GM18508 (cell line): ENCODE measurements around the gene USP24.

Experiments used
- ATAC-seq: cut with Tn5 transposase; IDR thresholded peaks from one replicate; pipeline ENCODE4 v1.9.1; 2021; ENCODE audit warnings: moderate number of reproducible peaks; ENCODE audit not compliant: insufficient read depth, unreplicated experiment

The USP24 gene

DNA sequence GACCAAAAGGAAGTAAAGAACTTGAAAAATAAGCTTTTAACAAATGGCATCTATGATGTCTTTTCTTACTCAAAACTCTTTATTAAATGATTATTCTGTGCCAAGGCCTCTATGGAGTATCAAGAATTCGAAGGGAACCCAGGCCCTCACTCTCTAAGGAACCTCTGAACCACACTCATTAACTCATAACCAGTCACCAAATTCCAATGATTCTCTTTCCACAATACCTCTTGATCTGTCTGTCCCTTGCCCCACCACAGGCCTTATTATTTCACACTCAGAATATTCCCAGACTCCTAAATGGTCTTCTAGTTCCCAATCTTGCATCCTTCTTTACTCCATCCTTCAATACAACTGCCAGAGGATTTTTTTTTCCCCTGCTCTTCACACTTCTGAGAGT is 138.8 kb downstream of the USP24 start:
- no peak for ATAC-seq

DNA sequence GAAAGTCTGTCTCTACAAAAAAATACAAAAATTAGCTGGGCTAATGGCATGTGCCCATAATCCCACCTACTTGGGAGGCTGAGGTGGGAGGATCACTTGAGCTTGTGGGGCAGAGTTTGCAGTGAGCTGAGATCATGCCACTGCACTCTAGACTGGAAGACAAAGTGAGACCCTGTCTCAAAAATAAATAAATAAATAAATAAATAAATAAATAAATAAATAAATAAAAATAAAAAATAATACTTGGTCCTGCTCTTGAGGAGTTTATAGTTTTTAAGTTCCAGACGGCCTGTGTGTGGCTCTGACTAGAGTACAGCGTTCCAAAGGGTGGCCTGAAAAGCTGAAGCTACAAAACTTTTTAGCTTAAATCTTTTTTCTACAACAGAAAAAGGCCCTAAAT is 140.7 kb downstream of the USP24 start:
- ATAC-seq, result no peak

DNA sequence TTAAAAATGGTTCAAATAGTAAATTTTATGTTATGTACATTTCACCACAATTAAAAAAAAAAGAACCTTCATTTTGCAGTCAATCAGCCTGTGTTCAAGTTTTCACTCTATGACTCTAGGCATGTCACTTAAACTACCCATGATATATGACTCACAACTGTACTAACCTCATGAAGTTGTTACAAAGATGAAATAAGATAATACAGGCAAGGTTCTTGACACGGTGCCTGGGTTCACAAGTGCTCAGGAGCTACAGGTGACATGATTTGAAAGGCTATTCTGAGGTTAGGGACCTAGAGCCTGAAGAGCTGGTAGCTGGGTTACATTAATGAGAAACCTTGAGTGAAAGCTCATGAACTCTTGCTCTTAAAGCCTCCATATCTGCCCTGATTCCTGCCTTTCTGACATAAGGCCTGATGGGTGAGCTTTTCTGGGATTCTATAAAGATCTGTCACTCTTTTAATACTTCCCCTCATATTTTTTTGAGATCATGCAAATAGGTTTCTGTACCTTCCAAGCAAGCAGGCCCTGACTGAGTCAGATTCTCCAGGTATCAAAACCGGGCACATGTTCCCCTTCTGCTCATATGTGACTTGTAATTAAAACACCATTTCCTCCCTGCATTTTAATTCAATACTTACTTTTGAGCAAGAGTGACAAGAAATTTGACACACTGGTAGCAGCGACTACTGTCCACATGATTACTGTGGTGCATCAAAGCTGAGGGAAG is 141.8 kb downstream of the USP24 start:
- no peak for ATAC-seq

DNA sequence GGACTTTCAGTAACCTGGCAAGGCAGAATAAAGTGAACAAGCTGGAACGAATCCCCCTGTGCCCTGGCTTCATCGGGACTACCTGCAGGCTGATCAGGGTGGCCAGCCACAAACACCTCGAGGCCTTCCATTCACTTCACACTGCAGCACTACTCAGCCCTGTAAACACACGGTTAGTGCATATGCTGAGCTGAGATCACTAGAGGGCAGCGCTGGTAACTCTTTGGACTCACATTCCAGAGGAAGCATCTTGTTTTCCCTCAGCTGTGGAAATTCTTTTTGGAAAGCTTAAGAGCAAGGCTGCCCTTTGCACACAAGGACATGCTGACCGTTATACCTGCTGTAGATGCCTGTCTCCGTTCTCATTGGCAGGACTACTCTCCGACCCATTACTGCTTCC is 143.7 kb downstream of the USP24 start:
- no peak for ATAC-seq

DNA sequence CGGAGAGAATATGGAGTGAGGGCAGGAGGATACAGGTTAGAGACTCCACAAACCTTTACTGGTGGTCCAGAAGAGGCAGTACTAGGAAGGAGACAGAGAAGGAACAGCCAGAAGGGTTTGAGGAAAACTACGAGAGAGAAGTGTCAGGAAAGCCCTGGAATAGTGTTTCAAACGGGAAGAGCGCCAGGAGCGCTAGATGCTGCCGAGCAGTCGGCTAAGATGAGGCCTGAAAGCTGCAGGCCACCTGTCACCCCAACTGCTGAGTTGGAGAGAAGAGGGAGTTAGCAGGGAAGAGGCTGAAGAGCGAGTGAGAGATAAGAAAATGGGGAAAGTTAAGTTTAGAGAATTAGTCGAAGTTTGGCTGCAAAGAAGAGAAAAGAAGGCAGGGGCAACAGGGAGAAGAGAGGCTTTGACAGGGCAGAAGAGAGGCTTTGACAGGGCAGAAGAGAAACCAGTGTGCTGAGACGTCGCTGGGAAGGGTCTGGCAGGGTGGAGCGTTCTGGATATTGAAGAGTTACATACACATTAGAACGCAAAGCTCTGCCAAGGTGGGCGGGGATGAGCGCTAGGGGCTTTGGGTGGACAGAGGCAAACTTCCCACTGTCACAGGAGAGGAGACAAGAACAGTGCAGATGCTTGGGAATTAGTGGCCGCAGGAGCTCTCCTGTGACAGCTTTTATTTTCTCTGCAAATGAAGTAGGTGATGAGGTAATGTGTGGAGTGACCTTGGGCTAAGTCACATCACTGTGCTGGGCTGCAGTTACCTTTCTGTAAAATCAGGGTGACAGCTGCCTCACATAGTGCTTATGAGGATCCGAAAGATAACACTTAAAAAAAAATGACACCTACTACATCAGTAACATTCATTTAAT is 144.6 kb downstream of the USP24 start:
- no peak for ATAC-seq

DNA sequence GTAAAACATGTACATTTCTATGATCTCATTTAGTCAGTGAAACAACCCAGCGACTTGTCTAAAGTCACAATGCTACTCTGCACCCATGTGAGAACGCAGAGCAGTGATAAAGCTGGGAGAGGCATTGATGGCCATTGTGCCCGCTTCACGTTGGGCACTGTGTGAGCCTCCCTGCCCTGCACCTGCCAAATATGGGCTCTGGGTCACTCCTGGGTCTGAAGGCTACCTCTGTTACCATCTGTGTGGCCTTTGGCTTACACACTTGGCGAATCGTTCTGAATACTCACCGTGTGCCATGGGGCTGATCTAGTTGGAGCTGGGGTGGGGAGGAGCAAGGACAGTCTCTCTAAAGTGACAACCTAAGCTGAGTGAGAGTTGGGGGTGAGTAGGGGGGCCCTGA is 145.9 kb downstream of the USP24 start:
- no peak for ATAC-seq

DNA sequence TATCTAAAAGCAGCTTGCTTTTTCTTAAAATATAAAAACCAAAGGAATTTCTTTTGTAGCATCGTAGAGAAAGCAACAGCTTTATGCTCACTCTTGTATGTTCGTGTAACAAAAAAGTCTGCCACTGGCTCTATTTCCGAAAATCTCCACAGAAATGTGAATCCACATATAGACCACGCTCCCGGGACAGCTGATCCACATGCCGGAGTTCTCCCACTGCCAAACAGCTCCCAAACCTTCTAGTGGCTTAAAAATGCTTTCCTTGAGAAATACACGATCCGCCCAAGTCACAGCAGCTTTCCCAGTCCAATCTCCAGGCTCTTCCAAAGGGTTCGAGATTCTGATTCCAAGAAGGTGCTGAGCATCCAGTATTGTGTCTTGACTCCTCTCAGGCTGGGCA is 146.5 kb downstream of the USP24 start:
- no peak for ATAC-seq

DNA sequence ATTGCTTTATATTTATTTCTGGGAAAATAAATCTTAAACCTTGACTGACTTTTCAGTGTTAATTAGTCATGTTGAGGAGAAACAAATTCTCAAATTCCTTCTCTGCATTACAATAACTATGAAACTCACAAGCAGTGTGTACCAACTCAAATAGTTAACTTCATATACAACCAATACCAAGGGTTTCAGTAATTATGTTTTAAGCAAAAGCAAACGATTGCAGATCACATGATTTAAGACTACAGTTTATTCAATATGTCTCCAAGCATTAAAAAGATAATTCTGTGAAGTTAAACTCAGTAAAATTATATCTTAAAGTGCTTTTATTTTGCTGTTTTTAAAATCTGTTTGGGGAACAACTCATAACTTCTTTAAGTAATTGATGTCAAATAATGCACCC is 147.2 kb downstream of the USP24 start:
- ATAC-seq, result no peak

DNA sequence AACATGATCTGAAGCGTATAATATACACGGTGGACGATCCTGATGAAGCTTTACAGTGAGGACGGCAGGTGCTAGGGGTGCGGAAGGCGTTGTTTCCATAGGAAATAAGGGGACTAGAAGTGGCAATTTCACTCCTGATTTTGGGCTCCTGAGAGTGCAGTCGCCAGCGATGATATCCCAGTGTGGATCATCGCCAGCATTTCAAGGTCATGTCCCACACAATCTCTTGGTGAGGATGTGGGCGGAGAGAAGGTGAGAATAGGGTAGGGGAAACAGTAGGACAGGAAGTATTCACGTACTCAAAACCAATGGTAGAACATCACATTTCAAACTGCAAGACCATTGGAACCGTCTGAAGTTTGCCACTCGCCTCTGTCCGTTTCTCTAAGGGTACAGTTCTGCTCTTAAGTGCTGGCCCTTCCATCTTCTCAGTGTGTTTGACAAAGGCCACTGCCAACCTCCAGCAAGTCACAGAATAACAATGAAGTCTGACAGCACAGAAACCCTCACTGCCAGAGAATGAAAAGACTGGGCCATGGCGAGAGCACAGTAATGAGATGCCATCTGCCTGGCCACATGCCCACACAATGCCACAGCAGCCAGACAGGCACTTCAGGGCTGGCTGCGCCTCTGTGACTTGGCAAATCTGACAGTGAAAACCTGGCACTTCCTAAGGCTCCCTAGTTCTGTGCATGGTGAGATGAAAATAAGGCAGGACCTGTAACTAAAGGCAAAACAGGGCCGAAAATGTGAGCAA is 148.0 kb downstream of the USP24 start:
- ATAC-seq, result no peak

DNA sequence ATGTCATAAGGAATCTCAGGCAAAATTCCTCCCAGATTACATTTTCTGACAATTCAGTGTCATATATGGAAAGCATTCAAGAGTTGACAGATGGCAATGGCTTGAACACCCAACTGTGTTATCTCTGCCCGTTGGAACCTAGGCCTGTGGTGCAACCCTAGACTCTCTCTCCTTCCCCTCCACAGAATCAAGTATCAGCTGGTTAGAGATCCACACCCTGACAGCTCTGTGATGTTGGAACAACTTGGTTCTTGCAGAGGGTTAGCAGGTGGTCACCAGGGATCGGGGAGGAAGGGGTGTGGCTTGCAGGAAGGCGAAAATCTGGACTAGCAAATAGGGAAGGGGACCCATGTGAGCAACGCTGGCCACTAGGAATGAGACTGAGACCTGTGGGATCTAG is 149.5 kb downstream of the USP24 start:
- no peak for ATAC-seq

DNA sequence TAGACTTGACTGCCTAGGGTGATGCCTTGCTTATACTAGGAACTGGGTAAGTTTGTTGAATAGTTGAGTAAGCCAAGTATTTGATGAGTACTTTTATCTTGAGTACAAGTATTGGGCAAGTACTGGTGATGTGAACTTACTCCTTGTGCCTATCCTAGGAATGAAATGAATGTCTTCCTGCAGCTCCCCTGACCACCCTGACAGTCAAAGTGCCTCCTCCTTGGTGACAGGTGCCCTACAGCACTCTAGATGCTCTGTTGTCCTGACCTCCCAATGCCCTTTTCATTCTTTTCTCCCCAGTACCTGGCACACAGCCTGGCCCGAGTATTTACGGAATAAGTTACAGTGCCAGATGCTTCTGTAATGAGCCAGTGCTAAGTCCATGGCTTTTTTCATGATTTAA is 150.3 kb downstream of the USP24 start:
- ATAC-seq, result no peak

DNA sequence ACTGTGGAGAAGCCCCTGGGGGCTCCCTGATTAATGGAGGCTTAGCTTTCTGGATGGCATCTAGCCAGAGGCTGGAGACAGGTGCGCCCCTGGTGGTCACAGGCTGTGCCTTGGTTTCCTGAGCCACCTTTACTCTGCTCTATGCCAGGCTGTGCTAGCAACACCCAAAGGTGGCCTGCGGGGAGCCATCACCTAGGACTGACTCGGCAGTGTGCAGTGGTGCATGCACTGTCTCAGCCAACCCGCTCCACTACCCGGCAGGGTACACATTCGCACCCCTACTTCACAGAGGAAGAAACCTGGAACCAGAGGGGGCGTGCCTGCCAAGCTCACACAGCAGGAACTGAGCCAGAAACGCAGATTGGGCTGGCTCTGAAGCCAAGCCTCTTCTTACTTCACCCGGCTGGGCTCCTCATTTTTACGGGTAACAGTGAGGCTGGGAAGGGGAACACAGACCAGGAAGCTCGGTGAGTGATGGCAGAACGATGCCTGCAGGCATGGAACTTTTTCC is 151.0 kb downstream of the USP24 start:
- no peak for ATAC-seq

DNA sequence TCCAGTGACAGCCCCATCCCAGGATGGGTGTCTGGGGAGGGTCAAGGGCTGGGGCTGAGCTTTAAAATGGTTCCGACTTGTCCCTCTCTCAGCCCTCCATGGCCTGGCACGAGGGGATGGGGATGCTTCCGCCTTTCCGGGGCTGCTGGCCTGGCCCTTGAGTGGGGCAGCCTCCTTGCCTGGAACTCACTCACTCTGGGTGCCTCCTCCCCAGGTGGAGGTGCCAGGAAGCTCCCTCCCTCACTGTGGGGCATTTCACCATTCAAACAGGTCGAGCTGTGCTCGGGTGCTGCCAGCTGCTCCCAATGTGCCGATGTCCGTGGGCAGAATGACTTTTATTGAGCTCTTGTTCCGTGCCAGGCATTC is 151.6 kb downstream of the USP24 start:
- no peak for ATAC-seq

DNA sequence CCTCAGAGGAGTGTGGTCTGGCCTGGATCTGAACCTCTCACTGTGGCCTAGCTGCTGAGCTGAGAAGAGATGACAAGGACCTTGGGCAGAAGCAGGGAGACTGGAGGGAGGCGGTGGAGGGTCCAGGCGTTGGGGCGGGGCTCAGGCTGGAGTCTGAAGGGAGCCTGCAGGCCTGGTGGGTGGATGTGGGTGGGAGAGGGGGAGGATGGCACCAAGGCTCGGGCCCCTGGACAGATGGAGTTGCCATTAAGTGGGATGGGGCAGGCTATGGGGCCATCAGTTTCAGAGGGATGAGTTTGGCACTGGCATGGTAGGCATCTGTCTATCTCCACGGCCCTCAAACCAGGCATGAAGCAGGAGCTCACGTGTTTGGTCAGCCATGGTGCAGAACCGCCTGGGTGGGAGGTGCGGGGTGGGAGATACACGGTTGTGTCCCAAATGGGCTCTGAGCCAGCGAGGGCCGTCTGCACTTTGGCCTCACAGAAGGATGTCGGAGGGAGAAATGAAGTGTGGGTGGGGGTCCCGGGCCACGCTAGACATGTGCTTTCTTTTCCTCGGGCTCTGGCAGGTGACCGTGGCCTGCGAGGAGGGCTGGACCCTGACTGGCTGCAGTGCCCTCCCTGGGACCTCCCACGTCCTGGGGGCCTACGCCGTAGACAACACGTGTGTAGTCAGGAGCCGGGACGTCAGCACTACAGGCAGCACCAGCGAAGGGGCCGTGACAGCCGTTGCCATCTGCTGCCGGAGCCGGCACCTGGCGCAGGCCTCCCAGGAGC is 152.2 kb downstream of the USP24 start:
- no peak for ATAC-seq

DNA sequence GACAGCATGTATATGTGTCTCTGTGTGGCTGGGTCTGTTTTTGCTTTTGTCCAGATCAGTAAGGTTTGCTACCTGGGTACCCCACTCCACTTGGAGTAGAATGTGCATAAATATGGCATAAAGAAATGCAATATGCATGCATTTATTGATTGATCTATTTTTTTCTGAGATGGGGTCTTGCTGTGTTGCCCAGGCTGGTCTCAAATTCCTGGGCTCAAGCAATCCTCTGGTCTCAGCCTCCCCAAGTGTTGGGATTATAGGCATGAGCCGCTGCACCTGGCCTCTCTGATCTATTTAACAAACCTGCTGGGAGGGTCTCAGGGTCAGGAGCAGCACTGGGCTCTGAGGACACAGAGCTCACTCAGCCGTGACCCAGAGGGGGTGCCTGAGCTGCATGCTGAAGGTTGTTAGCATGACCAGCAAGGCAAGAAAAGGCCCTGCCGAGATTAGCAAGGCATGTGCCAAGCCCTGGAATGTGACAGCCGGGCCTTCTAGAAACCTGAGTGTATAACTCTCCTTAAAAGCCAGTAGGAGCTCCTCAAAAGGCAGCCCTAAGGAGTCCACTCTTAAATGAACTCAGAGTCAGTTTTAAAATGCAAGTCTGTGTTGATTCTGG is 153.3 kb downstream of the USP24 start:
- ATAC-seq, result no peak

DNA sequence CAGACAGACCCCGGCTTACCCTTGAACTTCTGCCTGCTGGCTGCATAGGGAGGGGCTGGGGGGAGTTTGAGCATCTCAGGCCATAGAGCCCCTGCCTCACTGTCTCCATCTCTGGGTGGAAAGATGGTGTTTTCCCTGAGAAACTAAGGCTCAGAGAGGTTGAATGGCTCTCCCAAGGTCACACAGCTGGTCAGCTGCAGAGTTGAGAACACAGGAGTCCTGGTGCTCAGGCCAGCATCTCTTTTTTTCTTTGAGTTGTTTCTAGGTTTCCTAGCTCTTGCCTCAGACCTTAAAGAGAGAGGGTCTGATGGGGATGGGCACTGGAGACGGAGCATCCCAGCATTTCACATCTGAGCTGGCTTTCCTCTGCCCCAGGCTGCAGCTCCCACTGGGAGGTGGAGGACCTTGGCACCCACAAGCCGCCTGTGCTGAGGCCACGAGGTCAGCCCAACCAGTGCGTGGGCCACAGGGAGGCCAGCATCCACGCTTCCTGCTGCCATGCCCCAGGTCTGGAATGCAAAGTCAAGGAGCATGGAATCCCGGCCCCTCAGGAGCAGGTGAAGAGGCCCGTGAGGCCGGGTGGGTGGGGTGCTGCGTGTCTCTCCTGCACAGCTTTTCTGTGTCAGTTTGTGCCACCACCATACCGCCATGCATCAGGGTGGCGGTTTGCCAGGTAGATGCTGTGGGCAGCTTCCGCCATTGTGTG is 154.0 kb downstream of the USP24 start:
- no peak for ATAC-seq

DNA sequence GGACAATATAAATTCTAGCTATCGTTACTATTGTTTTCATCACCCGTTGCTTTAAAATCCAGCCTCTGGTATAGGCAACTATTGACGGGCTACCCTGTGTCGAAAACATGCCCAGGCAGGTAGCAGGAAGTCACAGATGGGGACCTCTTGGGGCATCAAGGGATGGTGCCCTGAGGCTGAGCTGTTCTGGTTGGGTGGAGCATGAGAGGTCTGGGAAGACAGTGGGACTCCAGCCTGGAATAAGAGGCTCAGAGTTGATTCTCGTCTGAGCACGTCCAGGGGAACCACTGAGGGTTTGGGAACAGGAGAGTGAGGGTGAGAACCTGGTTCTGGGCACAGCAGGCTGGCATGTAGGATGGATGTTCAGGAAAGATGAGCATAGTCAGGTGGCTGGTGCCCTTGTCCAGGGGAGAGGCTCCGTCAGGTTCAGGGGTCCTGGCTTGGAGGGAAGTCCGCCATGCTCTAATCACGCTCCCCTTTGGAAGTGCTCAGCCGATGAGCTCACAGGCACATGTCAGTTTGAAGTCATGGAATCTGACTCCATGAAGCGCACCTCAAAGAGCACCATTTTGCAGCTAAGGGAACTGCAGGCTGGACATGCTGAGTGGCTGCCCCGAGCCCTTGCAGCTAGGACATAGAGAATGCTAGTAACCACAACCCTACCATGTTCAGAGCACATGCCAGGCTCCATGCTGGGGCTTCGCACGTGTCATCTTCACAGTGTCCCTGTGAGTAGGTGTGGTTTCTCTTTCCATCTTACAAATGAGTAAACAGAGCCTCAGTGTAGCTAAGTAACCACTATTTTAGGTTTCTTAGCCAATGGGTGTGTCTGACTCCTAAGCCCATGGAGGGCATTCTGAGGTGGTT is 154.8 kb downstream of the USP24 start:
- no peak for ATAC-seq
